Measurements from ENCODE around the gene ZMYND12. TPM values are rescaled to one million over a fixed set of nuclear protein-coding genes. Genes with fewer than 3 reads are reported as not detected.

ZMYND12 gene
- polyA plus RNA-seq, 3 donors, result 0.76 to 1.3 (median 1.2) TPM

DNA sequence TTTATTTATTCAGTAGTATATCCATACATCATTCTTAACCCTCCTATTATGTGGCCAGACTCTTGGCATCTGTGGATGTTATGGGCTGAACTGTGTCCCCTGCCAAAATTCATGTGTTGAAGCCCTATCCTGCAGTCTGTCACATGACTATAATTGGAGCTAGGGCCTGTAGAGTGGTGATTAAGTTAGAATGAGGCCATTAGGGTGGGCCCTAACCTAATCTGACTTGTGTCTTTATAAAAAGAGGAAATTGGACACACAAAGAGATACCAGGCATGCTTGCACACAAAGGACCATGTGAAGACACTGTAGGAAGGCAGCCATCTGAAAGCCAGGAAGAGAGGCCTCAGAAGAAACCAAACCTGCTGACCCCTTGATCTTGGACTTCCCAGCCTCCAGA is 6.6 kb downstream of the ZMYND12 start:
- Mint-ChIP-seq H3K27me3 (ENCODE audit: low read depth in 3 of 3) (no peaks in the 10 kb centered on the region), H3K4me3 (no peak overlapping the region), H3K9me3 (no peaks in the 10 kb centered on the region), H3K4me1 (no peaks in the 10 kb centered on the region), H3K36me3 (no peaks in the 10 kb centered on the region), H3K27ac (no peak overlapping the region)
- TF ChIP-seq, protein P1, sequence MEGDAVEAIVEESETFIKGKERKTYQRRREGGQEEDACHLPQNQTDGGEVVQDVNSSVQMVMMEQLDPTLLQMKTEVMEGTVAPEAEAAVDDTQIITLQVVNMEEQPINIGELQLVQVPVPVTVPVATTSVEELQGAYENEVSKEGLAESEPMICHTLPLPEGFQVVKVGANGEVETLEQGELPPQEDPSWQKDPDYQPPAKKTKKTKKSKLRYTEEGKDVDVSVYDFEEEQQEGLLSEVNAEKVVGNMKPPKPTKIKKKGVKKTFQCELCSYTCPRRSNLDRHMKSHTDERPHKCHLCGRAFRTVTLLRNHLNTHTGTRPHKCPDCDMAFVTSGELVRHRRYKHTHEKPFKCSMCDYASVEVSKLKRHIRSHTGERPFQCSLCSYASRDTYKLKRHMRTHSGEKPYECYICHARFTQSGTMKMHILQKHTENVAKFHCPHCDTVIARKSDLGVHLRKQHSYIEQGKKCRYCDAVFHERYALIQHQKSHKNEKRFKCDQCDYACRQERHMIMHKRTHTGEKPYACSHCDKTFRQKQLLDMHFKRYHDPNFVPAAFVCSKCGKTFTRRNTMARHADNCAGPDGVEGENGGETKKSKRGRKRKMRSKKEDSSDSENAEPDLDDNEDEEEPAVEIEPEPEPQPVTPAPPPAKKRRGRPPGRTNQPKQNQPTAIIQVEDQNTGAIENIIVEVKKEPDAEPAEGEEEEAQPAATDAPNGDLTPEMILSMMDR (IDR thresholded peaks at IDR 0.05), result no peak
- DNase-seq, result no peak
- H3K4me1 ChIP-seq (ENCODE audit: control insufficient read depth in 1 of 2, insufficient read depth in 2 of 2, low read length in 2 of 2), result no peaks in the 10 kb centered on the region
- no peak overlapping the region for H3K4me2 ChIP-seq (replicated peaks; ENCODE audit: extremely low read depth, low read length, poor library complexity, severe bottlenecking)
- no peak overlapping the region for H3K4me3 ChIP-seq (replicated peaks in 1 of 3; ENCODE audit: low read depth in 2 of 3, low read length in 3 of 3)
- no peaks in the 10 kb centered on the region for H3K36me3 ChIP-seq (replicated peaks in 1 of 2; ENCODE audit: control insufficient read depth in 1 of 2, insufficient read depth in 2 of 2, low read length in 2 of 2)
- H3K27ac ChIP-seq (ENCODE audit: low read depth in 1 of 2, low read length in 2 of 2), result no peak overlapping the region
- H3K9me3 ChIP-seq (replicated peaks in 1 of 2; ENCODE audit: control insufficient read depth in 1 of 2, insufficient read depth in 1 of 2, low read length in 2 of 2), result no peaks in the 10 kb centered on the region
- H3K27me3 ChIP-seq (ENCODE audit: control insufficient read depth in 2 of 2, insufficient read depth in 2 of 2, low read length in 2 of 2), result no peaks in the 10 kb centered on the region
- no peaks in the 10 kb centered on the region for H3K79me2 ChIP-seq (ENCODE audit: insufficient read depth, low read length)
- intact Hi-C loops (cut with micrococcal nuclease), result no loop called here
- no peak overlapping the region for H2AFZ ChIP-seq (ENCODE audit: insufficient read depth, low read depth, low read length, poor library complexity, severe bottlenecking)
- no peak overlapping the region for H3K9ac ChIP-seq (ENCODE audit: insufficient read depth, low read length, poor library complexity, severe bottlenecking)
- H4K20me1 ChIP-seq (ENCODE audit: insufficient read depth, low read length), result no peaks in the 10 kb centered on the region

DNA sequence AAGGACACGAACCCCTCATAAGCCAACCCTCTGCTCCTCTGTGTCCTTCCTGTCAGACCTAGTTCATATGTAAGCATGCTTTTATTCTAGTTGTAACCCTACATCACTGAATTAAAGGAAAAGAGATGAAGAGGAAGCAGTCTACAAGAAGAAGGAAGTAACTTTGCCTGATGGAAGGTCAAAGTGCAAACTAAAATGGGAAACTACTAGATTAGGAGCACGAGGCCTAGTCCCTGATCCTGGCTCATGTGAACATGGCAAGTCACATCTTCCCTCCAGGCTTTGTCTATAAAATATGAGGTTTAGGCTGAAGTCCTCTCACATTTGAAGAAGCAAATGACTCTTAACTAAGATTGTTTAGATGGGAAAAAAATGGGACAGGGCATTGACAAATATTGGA is 13.2 kb downstream of the ZMYND12 start:
- intact Hi-C loops (cut with micrococcal nuclease), result no loop called here
- peaks cover 0 to 2% (median 1%) of the 10 kb centered on the region in 3 donors for H3K27me3 Mint-ChIP-seq (ENCODE audit: low read depth in 3 of 3)
- H3K27ac Mint-ChIP-seq, result no peak overlapping the region
- H3K4me2 ChIP-seq (replicated peaks; ENCODE audit: extremely low read depth, low read length, poor library complexity, severe bottlenecking), result no peak overlapping the region
- no CpG with 5 or more reads among the region's 2 CpGs for WGBS (ENCODE audit: insufficient coverage)
- H3K4me3 ChIP-seq (replicated peaks in 1 of 3; ENCODE audit: low read depth in 2 of 3, low read length in 3 of 3), result no peak overlapping the region
- H3K79me2 ChIP-seq (ENCODE audit: insufficient read depth, low read length), result no peaks in the 10 kb centered on the region
- no peaks in the 10 kb centered on the region for H3K36me3 Mint-ChIP-seq
- peak overlapping the region; percentile 69 for H2AFZ ChIP-seq (ENCODE audit: insufficient read depth, low read depth, low read length, poor library complexity, severe bottlenecking)
- peak; percentile 15 to 53 (median 41) for DNase-seq
- H3K9me3 Mint-ChIP-seq, result peaks cover 0 to 1% (median 0%) of the 10 kb centered on the region in 7 donors
- peaks cover 0 to 7% of the 10 kb centered on the region in 2 donors for H3K4me1 ChIP-seq (ENCODE audit: control insufficient read depth in 1 of 2, insufficient read depth in 2 of 2, low read length in 2 of 2)
- no peak overlapping the region for H3K9ac ChIP-seq (ENCODE audit: insufficient read depth, low read length, poor library complexity, severe bottlenecking)
- no peaks in the 10 kb centered on the region for H3K27me3 ChIP-seq (ENCODE audit: control insufficient read depth in 2 of 2, insufficient read depth in 2 of 2, low read length in 2 of 2)
- peak overlapping the region in 1 of 2 donors; percentile 44 for H3K27ac ChIP-seq (ENCODE audit: low read depth in 1 of 2, low read length in 2 of 2)
- H3K4me3 Mint-ChIP-seq, result no peak overlapping the region
- no peaks in the 10 kb centered on the region for H4K20me1 ChIP-seq (ENCODE audit: insufficient read depth, low read length)
- no peaks in the 10 kb centered on the region for H3K9me3 ChIP-seq (replicated peaks in 1 of 2; ENCODE audit: control insufficient read depth in 1 of 2, insufficient read depth in 1 of 2, low read length in 2 of 2)
- no peaks in the 10 kb centered on the region for H3K36me3 ChIP-seq (replicated peaks in 1 of 2; ENCODE audit: control insufficient read depth in 1 of 2, insufficient read depth in 2 of 2, low read length in 2 of 2)
- H3K4me1 Mint-ChIP-seq, result no peaks in the 10 kb centered on the region
- TF ChIP-seq, protein P1 (IDR thresholded peaks at IDR 0.05), result no peak
